ENCODE data around the gene DLG2.
"Not testable (repeated sequence)": the region's sequence is repeated elsewhere in the genome, so short reads cannot be mapped to it uniquely, and the experiment has no call there.

Gene DLG2

GRCh38 chr11:84372381-84372950 lies 1254.7 kb downstream of the DLG2 start:
- no peak for DNase-seq (ENCODE audit: low spot score)

- DNase-seq (ENCODE audit: low spot score) = no peak
Observed at GRCh38 chr11:84358034-84358433, 1269.1 kb downstream of the DLG2 start.

- DNase-seq (ENCODE audit: low spot score) = no peak
Observed at GRCh38 chr11:84355911-84356310, 1271.2 kb downstream of the DLG2 start.

GRCh38 chr11:84345597-84345996 lies 1281.5 kb downstream of the DLG2 start:
- no peak for DNase-seq (ENCODE audit: low spot score)

- DNase-seq (ENCODE audit: low spot score) = no peak
Observed at GRCh38 chr11:84345027-84345426, 1282.1 kb downstream of the DLG2 start.

GRCh38 chr11:84339796-84340195 lies 1287.3 kb downstream of the DLG2 start:
- no peak for DNase-seq (ENCODE audit: low spot score)

- no peak for DNase-seq (ENCODE audit: low spot score)
Observed at GRCh38 chr11:84333221-84333620, 1293.9 kb downstream of the DLG2 start.

GRCh38 chr11:84322211-84322610 lies 1304.9 kb downstream of the DLG2 start:
- DNase-seq (ENCODE audit: low spot score) = no peak

- no peak for DNase-seq (ENCODE audit: low spot score)
Observed at GRCh38 chr11:84319863-84320262, 1307.3 kb downstream of the DLG2 start.

- DNase-seq (ENCODE audit: low spot score) = no peak
Observed at GRCh38 chr11:84316866-84317555, 1310.1 kb downstream of the DLG2 start.

- DNase-seq (ENCODE audit: low spot score) = no peak
Observed at GRCh38 chr11:84313830-84314359, 1313.2 kb downstream of the DLG2 start.

GRCh38 chr11:84310268-84310667 lies 1316.9 kb downstream of the DLG2 start:
- DNase-seq (ENCODE audit: low spot score) = no peak

GRCh38 chr11:84308491-84308890 lies 1318.7 kb downstream of the DLG2 start:
- not testable (repeated sequence) for DNase-seq (ENCODE audit: low spot score)

- DNase-seq (ENCODE audit: low spot score) = no peak
Observed at GRCh38 chr11:84300092-84300491, 1327.1 kb downstream of the DLG2 start.

GRCh38 chr11:84297570-84297969 lies 1329.6 kb downstream of the DLG2 start:
- no peak for DNase-seq (ENCODE audit: low spot score)

- DNase-seq (ENCODE audit: low spot score) = no peak
Observed at GRCh38 chr11:84295815-84296214, 1331.3 kb downstream of the DLG2 start.

- no peak for DNase-seq (ENCODE audit: low spot score)
Observed at GRCh38 chr11:84292955-84293354, 1334.2 kb downstream of the DLG2 start.

GRCh38 chr11:84292006-84292405 lies 1335.1 kb downstream of the DLG2 start:
- no peak for DNase-seq (ENCODE audit: low spot score)

GRCh38 chr11:84290647-84291046 lies 1336.5 kb downstream of the DLG2 start:
- no peak for DNase-seq (ENCODE audit: low spot score)

- DNase-seq (ENCODE audit: low spot score) = no peak
Observed at GRCh38 chr11:84289381-84289906, 1337.7 kb downstream of the DLG2 start.

- no peak for DNase-seq (ENCODE audit: low spot score)
Observed at GRCh38 chr11:84273541-84273940, 1353.6 kb downstream of the DLG2 start.

GRCh38 chr11:84270466-84270865 lies 1356.7 kb downstream of the DLG2 start:
- no peak for DNase-seq (ENCODE audit: low spot score)

- DNase-seq (ENCODE audit: low spot score) = no peak
Observed at GRCh38 chr11:84264066-84264465, 1363.1 kb downstream of the DLG2 start.

- no peak for DNase-seq (ENCODE audit: low spot score)
Observed at GRCh38 chr11:84261707-84262106, 1365.4 kb downstream of the DLG2 start.
